ENCODE data around the gene SRGAP1.

DNA sequence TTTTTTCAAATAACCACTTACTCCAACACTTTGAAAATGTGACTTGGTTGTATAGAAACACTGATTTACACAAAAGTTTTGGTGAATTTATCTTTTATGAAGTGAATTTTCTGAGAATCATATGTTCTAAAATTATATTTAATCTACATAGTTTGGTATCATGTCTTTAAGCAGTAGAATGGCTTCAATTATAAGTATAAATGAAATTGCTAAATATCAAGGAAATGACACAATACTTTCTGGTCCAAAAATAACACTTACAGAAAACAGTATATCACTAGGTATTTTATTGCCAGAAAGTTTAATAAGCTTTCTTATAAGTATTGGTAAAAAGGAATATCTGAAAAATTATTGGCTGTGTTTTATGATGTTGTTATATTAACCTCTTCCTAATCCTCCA, 90.9 kb downstream of the SRGAP1 start:
- TF ChIP-seq, protein P1, sequence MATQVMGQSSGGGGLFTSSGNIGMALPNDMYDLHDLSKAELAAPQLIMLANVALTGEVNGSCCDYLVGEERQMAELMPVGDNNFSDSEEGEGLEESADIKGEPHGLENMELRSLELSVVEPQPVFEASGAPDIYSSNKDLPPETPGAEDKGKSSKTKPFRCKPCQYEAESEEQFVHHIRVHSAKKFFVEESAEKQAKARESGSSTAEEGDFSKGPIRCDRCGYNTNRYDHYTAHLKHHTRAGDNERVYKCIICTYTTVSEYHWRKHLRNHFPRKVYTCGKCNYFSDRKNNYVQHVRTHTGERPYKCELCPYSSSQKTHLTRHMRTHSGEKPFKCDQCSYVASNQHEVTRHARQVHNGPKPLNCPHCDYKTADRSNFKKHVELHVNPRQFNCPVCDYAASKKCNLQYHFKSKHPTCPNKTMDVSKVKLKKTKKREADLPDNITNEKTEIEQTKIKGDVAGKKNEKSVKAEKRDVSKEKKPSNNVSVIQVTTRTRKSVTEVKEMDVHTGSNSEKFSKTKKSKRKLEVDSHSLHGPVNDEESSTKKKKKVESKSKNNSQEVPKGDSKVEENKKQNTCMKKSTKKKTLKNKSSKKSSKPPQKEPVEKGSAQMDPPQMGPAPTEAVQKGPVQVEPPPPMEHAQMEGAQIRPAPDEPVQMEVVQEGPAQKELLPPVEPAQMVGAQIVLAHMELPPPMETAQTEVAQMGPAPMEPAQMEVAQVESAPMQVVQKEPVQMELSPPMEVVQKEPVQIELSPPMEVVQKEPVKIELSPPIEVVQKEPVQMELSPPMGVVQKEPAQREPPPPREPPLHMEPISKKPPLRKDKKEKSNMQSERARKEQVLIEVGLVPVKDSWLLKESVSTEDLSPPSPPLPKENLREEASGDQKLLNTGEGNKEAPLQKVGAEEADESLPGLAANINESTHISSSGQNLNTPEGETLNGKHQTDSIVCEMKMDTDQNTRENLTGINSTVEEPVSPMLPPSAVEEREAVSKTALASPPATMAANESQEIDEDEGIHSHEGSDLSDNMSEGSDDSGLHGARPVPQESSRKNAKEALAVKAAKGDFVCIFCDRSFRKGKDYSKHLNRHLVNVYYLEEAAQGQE (IDR thresholded peaks at IDR 0.05; ENCODE audit: borderline replicate concordance in 1 of 2, low read depth in 1 of 2, low read length in 2 of 2), result no peak
- TF ChIP-seq, protein P2, sequence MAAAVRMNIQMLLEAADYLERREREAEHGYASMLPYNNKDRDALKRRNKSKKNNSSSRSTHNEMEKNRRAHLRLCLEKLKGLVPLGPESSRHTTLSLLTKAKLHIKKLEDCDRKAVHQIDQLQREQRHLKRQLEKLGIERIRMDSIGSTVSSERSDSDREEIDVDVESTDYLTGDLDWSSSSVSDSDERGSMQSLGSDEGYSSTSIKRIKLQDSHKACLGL (CRISPR knock-in tag; IDR thresholded peaks at IDR 0.05), result no peak
- no peak for TF ChIP-seq RAD51 (IDR thresholded peaks at IDR 0.05; ENCODE audit: borderline replicate concordance)
